Measurements from ENCODE around the gene MICU2. TPM values are rescaled to one million over a fixed set of nuclear protein-coding genes. Genes with fewer than 3 reads are reported as not detected.

MICU2 gene
- total RNA-seq, 2 donors from 2014 or later = 21.5 to 47.2 TPM

- Histone ChIP-seq H3K9me3 (peaks cover 3% of the 10 kb centered on the region), H3K4me3 (no peak overlapping the region), H3K27me3 (replicated peaks; ENCODE audit: insufficient read depth) (no peaks in the 10 kb centered on the region), H3K4me1 (ENCODE audit: control insufficient read depth in 1 of 2, low read depth in 2 of 2) (no peaks in the 10 kb centered on the region), H3K36me3 (no peaks in the 10 kb centered on the region), H3K27ac (no peak overlapping the region)
- ATAC-seq (ENCODE audit: insufficient number of reproducible peaks, low FRiP score, low read depth) = no peak
- TF ChIP-seq CTCF (IDR thresholded peaks at IDR 0.05) = no peak
- no peak for DNase-seq (ENCODE audit: low spot score)
These were observed 137.4 kb downstream of the MICU2 start for GRCh38 chr13:21466527-21466926.

- no peaks in the 10 kb centered on the region for H3K36me3 ChIP-seq
- H3K27me3 ChIP-seq (replicated peaks; ENCODE audit: insufficient read depth) = no peaks in the 10 kb centered on the region
- H3K9me3 ChIP-seq = no peaks in the 10 kb centered on the region
- no peak overlapping the region for H3K4me3 ChIP-seq
- TF ChIP-seq CTCF (IDR thresholded peaks at IDR 0.05) = no peak
- H3K27ac ChIP-seq = no peak overlapping the region
- H3K4me1 ChIP-seq (ENCODE audit: control insufficient read depth in 1 of 2, low read depth in 2 of 2) = no peaks in the 10 kb centered on the region
- ATAC-seq (ENCODE audit: insufficient number of reproducible peaks, low FRiP score, low read depth) = no peak
- no peak for DNase-seq (ENCODE audit: low spot score)
These were observed 138.2 kb downstream of the MICU2 start for GRCh38 chr13:21465710-21466160.

- no peaks in the 10 kb centered on the region for H3K4me1 ChIP-seq (ENCODE audit: control insufficient read depth in 1 of 2, low read depth in 2 of 2)
- no peaks in the 10 kb centered on the region for H3K27me3 ChIP-seq (replicated peaks; ENCODE audit: insufficient read depth)
- no peaks in the 10 kb centered on the region for H3K36me3 ChIP-seq
- no peaks in the 10 kb centered on the region for H3K9me3 ChIP-seq
- H3K4me3 ChIP-seq = no peak overlapping the region
- no peak overlapping the region for H3K27ac ChIP-seq
- TF ChIP-seq CTCF (IDR thresholded peaks at IDR 0.05) = no peak
- ATAC-seq (ENCODE audit: insufficient number of reproducible peaks, low FRiP score, low read depth) = no peak
- DNase-seq (ENCODE audit: low spot score) = no peak
These were observed 140.5 kb downstream of the MICU2 start for GRCh38 chr13:21463424-21463823.

- Histone ChIP-seq H3K9me3 (no peaks in the 10 kb centered on the region), H3K27me3 (replicated peaks; ENCODE audit: insufficient read depth) (no peaks in the 10 kb centered on the region), H3K4me3 (no peak overlapping the region), H3K4me1 (ENCODE audit: control insufficient read depth in 1 of 2, low read depth in 2 of 2) (peaks cover 8% of the 10 kb centered on the region in 2 donors), H3K27ac (no peak overlapping the region), H3K36me3 (no peaks in the 10 kb centered on the region)
- no peak for ATAC-seq (ENCODE audit: insufficient number of reproducible peaks, low FRiP score, low read depth)
- DNase-seq (ENCODE audit: low spot score) = no peak
- no peak for TF ChIP-seq CTCF (IDR thresholded peaks at IDR 0.05)
These were observed 142.8 kb downstream of the MICU2 start for GRCh38 chr13:21461131-21461530.

GRCh38 chr13:21458813-21459701 lies 144.9 kb downstream of the MICU2 start, which contains the start of gene ZDHHC20:
Gene ZDHHC20, minus strand, starts transcription at chr13:21459303. Its CDS starts 132 bp downstream, at chr13:21459171.
- peak; percentile 97 for ATAC-seq (ENCODE audit: insufficient number of reproducible peaks, low FRiP score, low read depth)
- no peaks in the 10 kb centered on the region for H3K27me3 ChIP-seq (replicated peaks; ENCODE audit: insufficient read depth)
- H3K27ac ChIP-seq = peak within 1 kb of the TSS; percentile 76 to 86
- H3K4me1 ChIP-seq (ENCODE audit: control insufficient read depth in 1 of 2, low read depth in 2 of 2) = peaks cover 8% of the 10 kb centered on the region in 2 donors
- H3K36me3 ChIP-seq = no peaks in the 10 kb centered on the region
- peak; percentile 58 for DNase-seq (ENCODE audit: low spot score)
- peak within 1 kb of the TSS; percentile 99 for H3K4me3 ChIP-seq
- TF ChIP-seq CTCF (IDR thresholded peaks at IDR 0.05) = no peak
- H3K9me3 ChIP-seq = no peaks in the 10 kb centered on the region
